GM18526 (cell line): ENCODE measurements around the gene GPATCH2.

Experiments used
- POLR2A ChIP-seq: IDR thresholded peaks from 3 replicates; pipeline ENCODE4 v1.6.1; 2011; ENCODE audit not compliant: insufficient read length; ENCODE audit errors: extremely low read depth

Gene GPATCH2

DNA sequence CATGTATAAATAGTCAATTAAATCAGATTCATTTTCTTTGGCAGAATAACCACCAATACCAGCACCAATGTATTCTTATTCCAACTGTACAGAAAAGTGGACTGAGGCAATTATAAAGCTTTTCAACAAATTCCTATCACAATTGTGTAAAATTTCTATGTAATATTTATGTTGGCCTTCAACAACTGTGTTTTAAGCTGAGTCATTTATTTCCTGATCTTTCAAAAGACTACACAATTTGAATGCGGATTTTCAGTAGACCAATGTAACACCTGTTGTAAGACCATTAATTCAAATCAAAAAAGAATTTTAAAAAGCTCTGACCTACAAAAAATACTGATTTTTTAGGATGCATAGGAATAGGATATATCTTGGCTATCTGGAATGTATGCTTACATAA, 25.5 kb downstream of the GPATCH2 start:
- TF ChIP-seq POLR2A = no peak

DNA sequence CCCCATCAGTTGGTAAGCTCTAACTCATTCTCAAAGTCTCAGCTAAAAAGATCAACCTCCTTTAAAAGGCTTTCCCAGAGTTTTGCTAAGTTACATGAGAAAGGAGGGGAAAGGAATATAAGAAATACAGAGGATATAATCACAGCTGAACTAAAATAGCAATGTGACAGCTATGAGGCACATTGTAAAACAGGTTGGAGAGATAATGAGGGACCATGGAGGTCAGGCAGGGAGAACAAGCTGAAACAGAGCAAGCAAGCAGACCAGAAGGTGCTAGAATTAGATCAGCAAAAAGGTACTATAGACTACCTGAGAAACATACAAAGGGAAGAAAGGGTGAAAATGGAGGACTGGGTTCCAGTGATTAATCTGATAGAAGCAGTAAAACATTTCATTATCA, 28.5 kb downstream of the GPATCH2 start:
- TF ChIP-seq POLR2A = no peak

DNA sequence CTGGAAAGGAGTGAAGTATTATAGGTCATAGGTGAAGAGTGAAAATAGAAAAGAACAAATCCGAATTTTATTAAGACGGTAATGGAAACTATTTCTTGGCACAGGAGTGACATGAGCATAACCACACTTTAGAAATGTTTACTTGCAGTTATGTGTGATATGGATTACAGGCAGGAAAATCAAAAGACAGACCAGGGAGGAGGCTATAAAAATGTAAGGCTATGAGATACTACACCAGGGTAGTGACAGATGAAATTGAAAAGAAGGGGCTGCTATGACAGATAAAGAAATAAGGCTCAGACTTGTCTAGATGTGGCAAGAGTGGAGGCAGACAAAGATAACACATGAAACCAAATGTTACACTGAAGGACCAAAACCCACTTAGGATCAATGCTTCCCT, 31.7 kb downstream of the GPATCH2 start:
- TF ChIP-seq POLR2A = no peak

DNA sequence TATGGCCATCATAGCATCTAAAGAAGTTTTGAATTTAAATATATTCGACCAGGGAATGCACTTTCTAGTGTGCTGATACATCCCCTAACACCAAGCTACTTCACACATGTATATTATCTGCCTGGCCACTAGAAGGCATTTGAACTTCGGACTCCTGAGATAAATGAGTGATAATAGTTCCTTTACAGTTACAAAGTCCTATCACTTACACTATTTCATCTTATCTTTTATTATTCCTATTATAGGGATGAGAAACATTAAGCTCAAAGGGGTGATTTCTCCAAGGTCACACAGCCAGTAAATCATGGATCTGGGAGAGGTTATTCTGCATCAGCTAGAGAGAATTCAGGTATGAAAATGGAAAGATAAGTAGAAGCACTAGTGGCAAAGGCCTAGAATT, 40.3 kb downstream of the GPATCH2 start:
- no peak for TF ChIP-seq POLR2A

DNA sequence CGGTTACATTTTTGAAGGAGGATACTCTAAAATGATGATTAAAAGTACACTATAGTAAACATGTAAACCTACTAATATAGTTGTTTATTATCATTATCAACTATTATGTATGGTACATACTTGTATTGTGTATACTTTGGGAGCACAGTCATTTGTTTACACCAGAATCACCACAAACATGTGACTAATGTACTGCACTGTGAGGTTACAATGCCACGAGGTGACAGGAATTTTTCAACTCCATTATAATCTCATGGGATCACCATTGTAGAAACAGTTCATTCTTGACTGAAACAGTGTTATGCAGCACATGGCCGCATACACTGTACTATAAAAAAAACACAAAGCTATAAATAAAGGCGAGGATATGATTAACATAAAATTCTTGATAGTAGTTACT, 44.3 kb downstream of the GPATCH2 start:
- TF ChIP-seq POLR2A = no peak

DNA sequence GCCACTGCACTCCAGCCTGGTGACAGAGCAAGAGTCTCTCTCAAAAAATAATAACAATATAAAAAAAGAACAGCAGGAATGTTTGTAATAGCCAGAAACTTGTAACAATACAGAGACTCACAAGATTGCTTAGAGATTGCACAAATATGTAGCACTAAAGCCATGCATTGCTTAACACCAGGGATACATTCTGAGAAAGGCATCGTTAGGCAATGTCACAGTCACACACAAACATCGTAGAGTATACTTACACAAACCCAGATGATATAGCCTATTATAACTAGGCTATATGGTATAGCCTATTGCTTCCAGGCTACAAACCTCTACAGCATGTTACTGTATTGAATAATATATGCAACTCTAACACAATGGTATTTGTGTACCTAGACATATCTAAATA, 45.3 kb downstream of the GPATCH2 start:
- TF ChIP-seq POLR2A = no peak

DNA sequence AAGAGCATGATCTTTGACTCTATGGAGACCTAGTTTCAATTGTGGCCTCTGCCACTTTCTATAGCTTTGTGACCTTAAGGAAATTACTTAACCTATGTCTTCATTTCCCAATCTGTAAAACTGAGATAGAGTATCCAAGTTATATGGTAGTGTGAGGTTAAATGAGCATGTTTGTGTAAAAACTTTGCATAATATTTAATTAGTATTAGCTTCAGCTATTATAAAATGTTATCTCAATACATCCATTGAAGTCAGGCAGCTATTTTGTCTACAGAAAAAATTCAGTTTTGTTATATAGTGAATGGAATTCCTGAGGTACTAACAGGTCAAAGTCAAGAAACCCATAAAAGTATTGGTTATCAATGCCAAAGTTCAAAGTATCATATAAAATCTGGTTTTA, 53.6 kb downstream of the GPATCH2 start:
- TF ChIP-seq POLR2A = no peak

DNA sequence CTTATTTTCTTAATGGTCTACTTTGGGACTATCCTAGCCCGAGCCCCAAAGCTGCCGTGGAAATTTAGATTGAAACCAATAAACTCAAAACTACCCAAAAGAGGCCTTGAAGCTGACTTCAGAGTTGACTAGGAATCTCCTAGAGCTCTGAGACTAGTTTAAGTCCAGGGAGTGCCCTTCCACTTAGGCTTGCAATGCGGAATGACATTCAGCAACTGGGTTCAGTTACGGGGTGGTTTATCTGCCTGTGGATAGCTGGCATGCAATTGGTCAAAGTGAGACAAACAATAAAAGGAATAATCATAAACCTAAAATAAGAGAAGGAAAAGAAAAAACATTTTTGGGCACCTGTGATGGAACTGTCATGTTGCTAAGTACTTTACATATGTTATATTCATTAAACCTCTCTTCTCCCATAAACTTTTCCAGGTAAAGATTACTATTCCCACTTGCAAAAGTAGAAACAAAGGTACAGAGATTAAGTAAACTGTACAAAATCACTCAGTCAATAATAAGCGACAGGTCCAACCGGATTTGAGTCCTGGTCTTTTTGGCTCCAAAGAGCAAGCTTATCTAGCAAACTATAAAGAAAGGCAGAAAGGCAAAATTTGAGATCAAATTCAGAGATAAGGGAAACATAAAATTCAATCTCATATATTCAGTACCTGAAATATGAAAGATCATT, 56.5 kb downstream of the GPATCH2 start:
- TF ChIP-seq POLR2A = no peak

DNA sequence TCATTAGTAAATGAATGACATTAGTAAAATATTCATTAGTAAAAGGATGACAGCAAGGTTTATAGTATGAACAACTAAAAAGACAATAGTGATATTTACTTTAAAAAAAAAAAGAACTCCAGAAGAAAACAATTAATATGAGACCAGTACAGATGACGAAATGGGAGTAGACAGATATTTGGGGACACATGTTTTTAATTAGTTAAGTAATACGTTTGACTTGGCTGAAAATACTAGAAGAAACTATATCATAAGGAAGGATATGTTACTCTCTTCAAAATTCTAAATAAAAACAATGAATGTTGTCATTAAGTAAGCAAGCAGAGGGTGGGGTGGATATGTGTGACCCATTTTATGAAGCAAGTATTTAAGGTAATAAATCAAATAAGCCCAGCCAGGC, 61.9 kb downstream of the GPATCH2 start:
- no peak for TF ChIP-seq POLR2A

DNA sequence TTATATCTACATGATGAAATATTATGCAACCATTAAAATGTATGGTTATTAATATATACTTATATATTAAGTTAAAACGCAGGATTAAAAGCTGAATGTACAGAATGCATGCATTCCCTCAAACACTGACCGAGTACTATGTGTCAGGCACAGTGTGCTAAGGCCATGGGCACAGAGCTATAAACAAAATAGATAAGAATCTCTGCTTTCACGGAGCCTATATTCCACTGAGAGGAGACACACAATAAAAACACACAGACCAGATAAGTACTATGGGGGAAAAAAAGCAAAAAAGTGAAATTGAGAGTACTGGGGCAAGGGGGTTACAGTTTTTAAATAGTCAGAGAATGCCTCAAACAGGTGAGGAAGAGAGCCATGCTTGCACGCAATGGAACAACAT, 62.7 kb downstream of the GPATCH2 start:
- no peak for TF ChIP-seq POLR2A

DNA sequence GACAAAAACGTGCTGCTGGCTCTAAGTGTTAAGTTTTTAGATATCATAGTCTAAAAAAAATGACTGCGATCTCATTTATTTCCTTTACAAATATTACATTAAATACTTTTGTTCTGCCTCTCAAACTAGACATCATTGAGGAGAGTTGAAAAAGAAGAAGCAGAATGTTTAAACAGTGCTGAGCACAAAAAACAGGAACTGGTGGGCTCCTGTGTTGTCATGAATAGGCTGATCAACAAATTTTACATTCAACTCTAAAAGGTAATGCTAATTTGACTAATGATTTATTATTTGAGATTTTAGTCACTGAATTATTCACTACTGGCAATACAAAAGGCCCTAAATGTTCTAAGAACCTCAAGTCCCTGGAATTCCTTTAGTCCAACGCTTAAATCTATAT, 66.1 kb downstream of the GPATCH2 start:
- TF ChIP-seq POLR2A = no peak

DNA sequence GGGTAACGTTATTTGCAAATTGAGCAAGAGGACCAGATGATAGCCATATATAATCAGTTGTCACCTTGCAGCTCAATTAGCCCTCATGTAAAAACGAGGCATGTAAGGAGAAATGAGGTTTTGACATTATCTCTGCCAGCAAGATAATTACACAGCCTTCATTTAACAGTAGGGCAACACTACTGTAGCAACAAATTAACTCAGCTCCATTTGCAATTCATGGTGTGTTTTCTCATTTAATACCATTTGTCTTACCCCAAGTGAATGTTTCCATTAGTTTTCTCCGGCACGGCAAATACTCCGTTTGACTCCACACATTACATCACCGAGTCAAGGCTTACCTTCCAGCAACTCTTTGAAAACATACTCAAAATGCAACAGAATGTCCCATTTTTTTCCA, 66.7 kb downstream of the GPATCH2 start:
- TF ChIP-seq POLR2A = no peak

DNA sequence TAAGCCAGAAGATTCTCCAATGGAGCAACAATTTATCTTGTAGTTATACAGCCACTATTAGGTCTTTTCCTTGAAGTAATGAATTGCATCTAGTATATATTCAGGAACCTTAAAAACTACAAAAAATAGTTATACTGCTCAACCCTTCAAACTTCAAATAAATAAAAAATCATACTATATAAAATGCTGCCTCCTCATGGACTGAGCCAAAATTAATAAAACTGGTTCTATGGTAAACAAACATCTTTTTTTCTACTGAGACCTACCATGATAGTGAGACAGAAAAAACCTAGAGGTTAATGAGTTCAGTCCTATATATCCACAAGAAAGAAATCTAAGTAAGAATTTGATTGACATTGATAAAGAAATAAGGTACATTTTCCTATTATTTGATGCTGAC, 67.7 kb downstream of the GPATCH2 start:
- TF ChIP-seq POLR2A = no peak

DNA sequence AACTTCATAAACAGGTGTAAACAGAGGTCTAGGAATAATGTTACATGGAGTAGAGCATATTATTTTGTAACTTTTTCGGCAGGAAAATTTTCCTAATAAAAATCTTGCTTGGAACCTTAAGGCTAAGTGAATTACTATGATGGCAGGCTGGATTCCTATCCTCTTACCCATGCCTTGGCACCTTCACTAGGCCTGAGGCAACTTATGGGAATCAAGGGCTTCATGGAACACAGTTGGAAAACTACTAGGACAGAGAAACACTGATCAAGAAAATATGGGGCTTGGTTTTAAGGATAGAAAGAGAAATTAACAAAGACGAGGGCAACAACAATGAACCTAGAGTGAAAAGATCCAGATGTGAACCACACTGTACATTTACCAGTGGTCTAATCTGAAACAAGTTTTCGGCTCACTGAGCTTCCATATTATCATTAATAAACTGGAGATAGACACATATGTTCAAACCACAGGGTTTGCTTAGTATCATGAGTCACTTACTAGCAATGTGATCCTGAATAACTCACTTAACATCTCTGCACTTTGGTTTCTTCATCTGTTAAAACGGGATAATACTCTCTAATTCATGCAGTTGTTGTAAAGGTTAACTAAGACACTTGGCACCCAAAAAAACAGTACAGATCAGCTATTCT, 68.5 kb downstream of the GPATCH2 start:
- no peak for TF ChIP-seq POLR2A

DNA sequence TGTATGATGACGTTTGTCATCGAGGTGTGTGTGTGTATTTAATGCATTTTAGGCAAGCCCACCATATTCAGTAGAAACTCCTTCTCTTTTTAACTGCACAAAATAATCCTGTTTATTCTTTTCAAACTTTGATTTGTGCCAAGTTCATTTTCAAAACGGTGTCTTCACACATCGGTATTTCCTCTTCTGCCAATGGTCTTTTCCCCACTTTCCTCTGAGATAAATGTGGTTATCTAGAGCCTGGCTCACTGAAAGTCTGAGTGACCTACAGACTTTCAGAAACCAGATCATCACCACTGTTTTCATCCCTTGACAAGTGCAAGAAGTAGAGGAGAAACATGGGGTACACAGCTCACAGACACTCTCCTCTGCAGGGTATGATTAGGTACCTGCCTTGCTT, 69.4 kb downstream of the GPATCH2 start:
- TF ChIP-seq POLR2A = no peak

DNA sequence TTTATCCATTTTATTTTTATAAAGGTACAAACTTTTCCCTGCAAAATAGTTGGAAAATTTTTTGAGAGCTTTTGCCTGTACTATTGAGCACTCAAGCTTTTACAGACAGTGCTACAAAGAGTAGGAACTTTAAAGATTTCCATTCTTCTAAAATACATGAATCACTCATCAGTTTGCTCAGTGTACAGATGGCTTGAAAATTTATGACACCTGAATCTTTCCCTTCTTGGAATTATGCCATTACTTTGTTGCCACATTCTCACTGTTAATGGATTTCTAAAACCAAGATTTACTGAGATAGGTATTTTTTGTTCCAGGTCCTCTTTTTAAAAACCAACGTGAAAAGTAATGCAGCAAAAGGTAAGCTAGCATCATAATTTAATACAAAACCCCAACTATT, 76.0 kb downstream of the GPATCH2 start:
- TF ChIP-seq POLR2A = no peak

DNA sequence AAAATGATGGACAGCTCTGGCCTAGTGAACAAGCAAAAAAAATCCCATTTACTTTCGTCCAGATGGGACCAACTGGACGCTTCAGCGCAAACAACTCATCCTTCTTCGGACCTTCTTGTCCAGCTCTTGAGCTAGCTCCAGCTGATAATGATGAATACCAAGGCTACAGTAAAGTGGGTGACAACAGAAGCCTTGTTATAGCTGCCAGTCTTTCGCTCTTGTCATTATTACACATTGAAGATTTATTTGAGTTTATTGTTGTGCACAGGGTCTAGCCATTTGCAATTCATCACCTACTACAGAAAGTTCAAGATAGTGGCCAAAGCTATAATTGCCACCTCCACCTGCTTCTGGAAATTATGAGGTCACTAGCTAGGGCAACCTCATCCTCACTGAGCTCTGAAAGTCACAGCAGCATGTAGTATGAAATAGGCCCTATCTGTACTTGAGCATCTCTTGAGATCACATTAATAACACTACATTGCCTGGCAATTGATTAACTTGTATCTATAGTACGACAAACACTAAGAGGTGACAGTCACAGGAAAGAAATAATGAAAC, 76.9 kb downstream of the GPATCH2 start:
- TF ChIP-seq POLR2A = no peak
